ENCODE results near the gene SNRPD3.
"Not testable (repeated sequence)": the region's sequence is repeated elsewhere in the genome, so short reads cannot be mapped to it uniquely, and the experiment has no call there.

- TF ChIP-seq CTCF (conservative IDR thresholded peaks at IDR 0.05; ENCODE audit: low read length); EZH2phosphoT487 (IDR thresholded peaks at IDR 0.05; ENCODE audit: borderline replicate concordance): not testable (repeated sequence)
These were observed 51.7 kb downstream of the SNRPD3 start for GRCh38 chr22:24607429-24607983.

All from Loucy (cell line).